D721Med (cell line): Measurements from ENCODE around the gene PLEKHA5.
"Not testable (repeated sequence)": the region's sequence is repeated elsewhere in the genome, so short reads cannot be mapped to it uniquely, and the experiment has no call there.

Experiments
- DNase-seq: peaks from one replicate; pipeline ENCODE4 v3.0.0; 2011; ENCODE audit warnings: low spot score; ENCODE audit not compliant: insufficient read length
- FAIRE-seq: peaks from 2 replicates; lab custom pipeline; 2011; peaks lifted over from hg19 to GRCh38; lab: Jason Lieb, UNC
- CTCF ChIP-seq: IDR thresholded peaks from 2 replicates; pipeline ENCODE4 v1.5.1; 2012; ENCODE audit warnings: mild to moderate bottlenecking, control low read depth; ENCODE audit not compliant: insufficient read depth; ENCODE audit errors: missing control alignments

PLEKHA5 gene

GRCh38 chr12:19410629-19411185, 281.2 kb downstream of the PLEKHA5 start:
- TF ChIP-seq CTCF: no peak
- no peak for DNase-seq
- FAIRE-seq: no peak

- TF ChIP-seq CTCF: no peak
- DNase-seq (no peak), FAIRE-seq (no peak)
These were observed 282.0 kb downstream of the PLEKHA5 start for GRCh38 chr12:19411234-19412204.

GRCh38 chr12:19412844-19413243, 283.3 kb downstream of the PLEKHA5 start:
- no peak for DNase-seq
- TF ChIP-seq CTCF: no peak
- FAIRE-seq: no peak

GRCh38 chr12:19413582-19413981, 284.0 kb downstream of the PLEKHA5 start:
- FAIRE-seq, DNase-seq: not testable (repeated sequence)

GRCh38 chr12:19415563-19415962, 286.0 kb downstream of the PLEKHA5 start:
- DNase-seq (no peak), FAIRE-seq (no peak)
- no peak for TF ChIP-seq CTCF

- no peak for TF ChIP-seq CTCF
- FAIRE-seq: no peak
- DNase-seq: no peak
These were observed 289.6 kb downstream of the PLEKHA5 start for GRCh38 chr12:19419086-19419485.

- TF ChIP-seq CTCF: no peak
- FAIRE-seq (no peak), DNase-seq (no peak)
These were observed 292.2 kb downstream of the PLEKHA5 start for GRCh38 chr12:19421503-19422282.
